GM12874 (cell line): ENCODE data around the gene SLIT3.

ENCODE experiments used
- CTCF ChIP-seq: IDR thresholded peaks from 2 replicates; pipeline ENCODE4 v1.5.1; 2011; ENCODE audit warnings: low read depth, mild to moderate bottlenecking, control low read depth, low read length, moderate library complexity; ENCODE audit not compliant: insufficient read depth

SLIT3 gene

GRCh38 chr5:168869615-168870227 is 431.2 kb downstream of the SLIT3 start:
- TF ChIP-seq CTCF, result no peak

GRCh38 chr5:168867241-168867640 is 433.7 kb downstream of the SLIT3 start:
- no peak for TF ChIP-seq CTCF

GRCh38 chr5:168865968-168866367 is 435.0 kb downstream of the SLIT3 start:
- TF ChIP-seq CTCF, result no peak

- TF ChIP-seq CTCF, result no peak
Measured at GRCh38 chr5:168863021-168863420, 437.9 kb downstream of the SLIT3 start.

- TF ChIP-seq CTCF, result no peak
Measured at GRCh38 chr5:168860503-168860902, 440.4 kb downstream of the SLIT3 start.

GRCh38 chr5:168860081-168860480 is 440.9 kb downstream of the SLIT3 start:
- no peak for TF ChIP-seq CTCF

GRCh38 chr5:168859471-168859870 is 441.5 kb downstream of the SLIT3 start:
- no peak for TF ChIP-seq CTCF

GRCh38 chr5:168858994-168859393 is 441.9 kb downstream of the SLIT3 start:
- TF ChIP-seq CTCF, result no peak
